Measurements from ENCODE around the gene DDC.

DNA sequence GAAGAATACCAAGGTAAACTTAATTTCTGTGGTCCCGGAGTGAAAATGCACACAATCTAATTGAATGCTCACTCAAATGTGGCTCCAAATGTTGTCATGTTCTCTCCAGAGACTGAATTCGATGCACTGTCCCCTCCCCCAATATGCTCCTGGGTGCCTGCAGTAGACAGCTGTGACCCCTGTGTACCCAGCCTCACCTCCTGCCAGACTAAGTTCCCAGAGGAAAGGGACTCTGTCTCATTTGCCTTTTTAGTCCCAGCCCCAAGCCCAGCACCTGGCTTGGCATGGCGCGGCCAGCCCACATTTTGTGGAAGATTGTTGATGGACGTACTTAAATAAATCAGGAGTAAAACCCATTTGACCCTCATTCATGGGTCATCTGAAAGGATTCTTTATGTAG lies 93.2 kb downstream of the DDC start:
- no peak for TF ChIP-seq POLR2A (IDR thresholded peaks at IDR 0.05)
- TF ChIP-seq, protein P1, sequence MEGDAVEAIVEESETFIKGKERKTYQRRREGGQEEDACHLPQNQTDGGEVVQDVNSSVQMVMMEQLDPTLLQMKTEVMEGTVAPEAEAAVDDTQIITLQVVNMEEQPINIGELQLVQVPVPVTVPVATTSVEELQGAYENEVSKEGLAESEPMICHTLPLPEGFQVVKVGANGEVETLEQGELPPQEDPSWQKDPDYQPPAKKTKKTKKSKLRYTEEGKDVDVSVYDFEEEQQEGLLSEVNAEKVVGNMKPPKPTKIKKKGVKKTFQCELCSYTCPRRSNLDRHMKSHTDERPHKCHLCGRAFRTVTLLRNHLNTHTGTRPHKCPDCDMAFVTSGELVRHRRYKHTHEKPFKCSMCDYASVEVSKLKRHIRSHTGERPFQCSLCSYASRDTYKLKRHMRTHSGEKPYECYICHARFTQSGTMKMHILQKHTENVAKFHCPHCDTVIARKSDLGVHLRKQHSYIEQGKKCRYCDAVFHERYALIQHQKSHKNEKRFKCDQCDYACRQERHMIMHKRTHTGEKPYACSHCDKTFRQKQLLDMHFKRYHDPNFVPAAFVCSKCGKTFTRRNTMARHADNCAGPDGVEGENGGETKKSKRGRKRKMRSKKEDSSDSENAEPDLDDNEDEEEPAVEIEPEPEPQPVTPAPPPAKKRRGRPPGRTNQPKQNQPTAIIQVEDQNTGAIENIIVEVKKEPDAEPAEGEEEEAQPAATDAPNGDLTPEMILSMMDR (IDR thresholded peaks at IDR 0.05): no peak
- TF ChIP-seq POLR2AphosphoS5 (IDR thresholded peaks at IDR 0.05): no peak
- no peak for TF ChIP-seq EP300 (IDR thresholded peaks at IDR 0.05; ENCODE audit: low read depth)
